ENCODE results near the gene ELOVL6.

DNA sequence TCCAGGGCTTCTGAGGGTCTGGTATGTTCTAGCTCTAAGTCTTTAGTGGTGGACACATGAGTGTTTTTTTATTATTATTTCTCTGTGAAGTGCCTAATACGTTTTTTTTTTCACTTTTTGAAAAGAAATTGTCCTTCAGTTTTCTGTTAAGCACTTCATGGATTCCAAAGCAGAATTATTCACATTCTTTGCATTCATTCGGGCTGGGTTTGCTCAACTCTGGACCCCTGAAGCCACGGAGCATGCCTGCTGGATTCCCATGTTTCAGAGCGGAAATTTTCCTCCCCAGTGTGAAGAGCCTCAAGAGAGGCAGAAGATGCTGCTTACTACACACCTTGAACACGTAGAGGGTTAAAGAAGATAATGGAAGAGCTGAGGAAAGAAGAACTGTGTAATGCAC is 178.3 kb downstream of the ELOVL6 start:
- TF ChIP-seq EP300 (IDR thresholded peaks at IDR 0.05; ENCODE audit: low read depth) (no peak), POLR2A (IDR thresholded peaks at IDR 0.05) (no peak), POLR2AphosphoS5 (IDR thresholded peaks at IDR 0.05) (no peak)
- TF ChIP-seq, protein P1, sequence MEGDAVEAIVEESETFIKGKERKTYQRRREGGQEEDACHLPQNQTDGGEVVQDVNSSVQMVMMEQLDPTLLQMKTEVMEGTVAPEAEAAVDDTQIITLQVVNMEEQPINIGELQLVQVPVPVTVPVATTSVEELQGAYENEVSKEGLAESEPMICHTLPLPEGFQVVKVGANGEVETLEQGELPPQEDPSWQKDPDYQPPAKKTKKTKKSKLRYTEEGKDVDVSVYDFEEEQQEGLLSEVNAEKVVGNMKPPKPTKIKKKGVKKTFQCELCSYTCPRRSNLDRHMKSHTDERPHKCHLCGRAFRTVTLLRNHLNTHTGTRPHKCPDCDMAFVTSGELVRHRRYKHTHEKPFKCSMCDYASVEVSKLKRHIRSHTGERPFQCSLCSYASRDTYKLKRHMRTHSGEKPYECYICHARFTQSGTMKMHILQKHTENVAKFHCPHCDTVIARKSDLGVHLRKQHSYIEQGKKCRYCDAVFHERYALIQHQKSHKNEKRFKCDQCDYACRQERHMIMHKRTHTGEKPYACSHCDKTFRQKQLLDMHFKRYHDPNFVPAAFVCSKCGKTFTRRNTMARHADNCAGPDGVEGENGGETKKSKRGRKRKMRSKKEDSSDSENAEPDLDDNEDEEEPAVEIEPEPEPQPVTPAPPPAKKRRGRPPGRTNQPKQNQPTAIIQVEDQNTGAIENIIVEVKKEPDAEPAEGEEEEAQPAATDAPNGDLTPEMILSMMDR (IDR thresholded peaks at IDR 0.05): no peak

All from transverse colon (tissue), 4 donors.